HCEC 1CT (cell line): ENCODE measurements around the gene NHEJ1.

Source experiments
- DNase-seq: peaks from one replicate; pipeline ENCODE4 v3.0.0-alpha.2; 2017

Gene NHEJ1

GRCh38 chr2:219165058-219165911 is 4.7 kb upstream of the NHEJ1 start:
- DNase-seq: no peak

DNA sequence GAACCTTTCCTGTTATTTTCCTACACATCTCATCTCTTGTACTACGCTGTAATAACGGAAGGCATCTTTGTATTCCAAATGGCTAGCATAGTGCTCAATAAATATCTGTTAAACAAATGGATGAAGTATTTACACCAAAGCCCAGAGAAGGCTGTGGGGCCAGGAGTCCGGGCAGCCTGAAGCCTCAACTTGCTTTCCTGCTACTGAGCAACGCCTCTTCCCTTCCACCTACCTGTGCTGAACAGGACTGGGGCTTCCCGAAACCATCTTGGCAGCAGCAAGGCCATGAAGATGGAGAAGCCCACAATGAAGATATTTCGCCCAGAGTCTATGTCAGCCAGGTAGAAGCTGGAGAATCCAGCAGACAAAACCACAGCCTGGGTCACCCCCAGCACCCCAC is 2.5 kb upstream of the NHEJ1 start:
- no peak for DNase-seq

- DNase-seq: no peak
Observed at GRCh38 chr2:219161097-219161496, 482 bp upstream of the NHEJ1 start.

- peak; percentile 3 for DNase-seq
Observed at GRCh38 chr2:219159771-219160185, 837 bp downstream of the NHEJ1 start.

DNA sequence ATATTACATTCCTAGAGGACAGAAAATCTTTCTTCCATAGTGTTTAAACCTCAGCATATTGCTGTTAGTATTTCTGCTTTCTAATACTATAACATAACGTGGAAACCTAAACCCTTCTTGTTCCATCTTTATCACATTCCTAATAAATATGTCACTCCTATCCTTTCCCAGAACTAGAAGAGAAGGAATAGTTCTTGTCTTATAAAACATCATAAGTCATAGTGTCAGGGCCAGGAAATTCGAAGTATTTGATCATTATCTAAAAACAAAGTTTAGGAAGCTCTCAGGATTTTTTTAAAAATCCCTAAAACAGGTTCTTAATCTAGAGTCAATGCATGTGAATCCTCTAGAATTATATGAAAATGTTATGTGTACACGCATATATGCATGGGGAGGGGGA is 2.0 kb downstream of the NHEJ1 start:
- DNase-seq: peak; percentile 23

DNA sequence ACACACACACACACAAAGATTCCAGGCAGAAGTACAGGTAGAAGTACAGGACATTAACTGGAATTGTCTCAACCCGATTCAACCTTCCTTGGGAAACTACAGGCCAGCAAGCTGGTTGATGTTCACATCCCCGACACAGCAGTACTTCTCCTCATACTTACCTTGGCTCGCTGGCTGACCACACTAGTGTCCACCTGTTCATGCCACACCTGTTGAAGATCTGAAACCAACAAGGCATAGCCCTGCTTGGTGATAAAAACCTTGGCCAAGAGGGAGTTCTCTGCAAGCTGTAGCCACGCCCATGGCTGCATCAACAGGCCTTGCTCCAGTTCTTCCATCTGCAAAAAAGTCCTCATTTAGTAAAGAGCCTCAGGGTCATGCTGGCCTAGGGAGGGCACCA is 2.6 kb downstream of the NHEJ1 start:
- DNase-seq: no peak

- no peak for DNase-seq
Observed at GRCh38 chr2:219157396-219157795, 3.2 kb downstream of the NHEJ1 start.

DNA sequence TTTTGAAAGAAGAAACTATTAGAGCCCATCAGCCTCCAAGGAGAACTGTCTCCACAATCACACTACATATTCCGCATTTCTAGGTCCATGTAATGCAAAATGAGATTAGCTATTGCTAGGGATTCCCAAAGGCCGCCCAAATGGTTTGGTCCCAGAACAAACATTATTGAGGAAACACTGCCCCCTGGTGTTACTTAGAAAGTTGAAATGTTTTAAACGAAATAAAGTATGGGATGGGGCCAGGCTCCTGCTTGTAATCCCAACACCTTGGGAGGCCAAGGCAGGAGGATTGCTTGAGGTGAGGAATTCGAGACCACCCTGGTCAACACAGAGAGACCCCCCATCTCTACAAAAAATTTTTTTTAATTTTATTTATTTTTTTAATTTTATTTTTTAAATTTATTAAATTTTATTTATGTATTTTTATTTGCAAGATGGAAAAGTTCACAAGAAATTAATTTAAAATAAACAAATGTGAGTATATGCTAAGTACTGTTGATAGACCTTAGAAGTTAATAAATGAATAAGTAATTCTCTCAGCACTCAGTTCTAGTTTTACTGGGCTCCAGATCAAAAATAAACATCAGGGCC is 5.5 kb downstream of the NHEJ1 start:
- DNase-seq: peak; percentile 68

DNA sequence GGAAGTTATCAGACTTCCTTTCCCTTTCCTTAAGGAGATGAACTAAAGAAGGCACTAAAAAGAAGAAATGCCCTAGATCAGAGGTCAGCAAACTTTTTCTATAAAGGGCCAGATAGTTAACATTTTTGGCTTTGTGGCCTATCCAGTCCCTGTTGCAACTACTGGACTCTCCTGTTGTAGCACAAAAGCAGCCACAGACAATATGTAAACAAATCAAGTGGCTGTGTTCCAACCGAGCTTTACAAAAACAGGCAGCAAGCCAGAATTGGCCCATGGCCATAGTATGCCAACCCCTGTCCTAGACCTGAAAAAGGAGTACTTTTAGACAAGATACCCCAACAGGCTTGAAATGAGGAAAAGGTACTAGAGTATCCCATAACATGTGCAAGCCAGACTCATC is 10.9 kb downstream of the NHEJ1 start:
- DNase-seq: peak; percentile 23

- DNase-seq: peak; percentile 90
Observed at GRCh38 chr2:219142329-219142728, 18.3 kb downstream of the NHEJ1 start.

- DNase-seq: no peak
Observed at GRCh38 chr2:219140722-219141121, 19.9 kb downstream of the NHEJ1 start.

GRCh38 chr2:219133976-219134375 is 26.6 kb downstream of the NHEJ1 start:
- DNase-seq: no peak

DNA sequence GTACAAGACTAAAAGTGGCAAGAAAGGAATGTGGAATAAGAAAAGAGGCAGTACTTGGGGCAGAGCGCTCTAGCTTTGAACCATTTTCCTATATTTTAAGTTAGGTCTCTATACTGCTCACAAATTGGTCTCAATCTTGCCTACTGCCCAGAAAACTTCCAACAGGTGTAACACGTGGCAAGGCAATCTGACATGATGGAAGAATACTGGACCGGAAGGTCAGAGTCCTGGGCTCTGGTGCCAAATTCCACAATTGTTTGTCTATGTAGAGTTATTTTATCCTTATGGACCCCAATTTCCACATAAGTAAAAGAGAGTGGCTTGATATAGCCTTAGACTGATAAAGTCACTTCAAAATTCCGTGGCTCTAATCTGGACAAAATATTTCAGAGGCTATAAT is 28.9 kb downstream of the NHEJ1 start:
- no peak for DNase-seq

DNA sequence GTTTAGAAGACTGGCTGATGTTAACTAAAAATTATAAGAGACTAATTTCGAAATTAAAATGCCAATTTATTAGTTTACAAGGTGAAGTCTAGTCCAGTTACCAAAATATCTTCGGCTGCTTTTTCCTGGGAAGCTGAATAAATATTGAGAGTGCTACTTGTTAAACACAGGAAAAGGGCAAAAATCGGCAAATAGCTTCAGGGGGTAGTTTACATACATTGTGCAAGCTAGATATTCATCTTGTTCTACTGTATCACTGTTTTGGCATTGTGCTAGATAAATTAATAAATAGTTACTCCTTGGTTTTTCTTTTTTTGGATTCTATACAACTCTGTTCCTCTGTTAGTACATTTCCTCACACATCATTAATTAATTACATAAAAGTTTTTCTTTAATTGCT is 29.3 kb downstream of the NHEJ1 start:
- DNase-seq: no peak

DNA sequence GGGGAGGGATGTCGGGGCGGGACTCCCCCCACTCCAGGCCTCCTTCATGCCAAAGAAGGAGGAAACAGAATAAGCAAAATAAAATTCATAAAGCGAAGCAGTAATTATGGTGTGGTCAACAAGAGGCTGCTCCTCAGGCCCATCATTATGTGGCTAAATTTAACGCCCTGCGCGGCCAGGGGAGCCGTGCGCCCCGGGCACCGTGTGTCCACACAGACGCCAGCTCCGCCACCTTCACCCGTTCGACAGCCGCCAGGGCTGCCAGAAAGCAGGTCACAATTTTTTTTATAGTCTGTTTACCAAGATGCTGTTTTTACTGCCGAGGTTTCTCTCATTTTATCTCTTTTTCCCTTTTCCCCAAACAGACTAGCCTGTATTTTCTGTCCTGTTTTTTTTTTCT is 31.0 kb downstream of the NHEJ1 start:
- DNase-seq: no peak

- no peak for DNase-seq
Observed at GRCh38 chr2:219128396-219128795, 32.2 kb downstream of the NHEJ1 start.

DNA sequence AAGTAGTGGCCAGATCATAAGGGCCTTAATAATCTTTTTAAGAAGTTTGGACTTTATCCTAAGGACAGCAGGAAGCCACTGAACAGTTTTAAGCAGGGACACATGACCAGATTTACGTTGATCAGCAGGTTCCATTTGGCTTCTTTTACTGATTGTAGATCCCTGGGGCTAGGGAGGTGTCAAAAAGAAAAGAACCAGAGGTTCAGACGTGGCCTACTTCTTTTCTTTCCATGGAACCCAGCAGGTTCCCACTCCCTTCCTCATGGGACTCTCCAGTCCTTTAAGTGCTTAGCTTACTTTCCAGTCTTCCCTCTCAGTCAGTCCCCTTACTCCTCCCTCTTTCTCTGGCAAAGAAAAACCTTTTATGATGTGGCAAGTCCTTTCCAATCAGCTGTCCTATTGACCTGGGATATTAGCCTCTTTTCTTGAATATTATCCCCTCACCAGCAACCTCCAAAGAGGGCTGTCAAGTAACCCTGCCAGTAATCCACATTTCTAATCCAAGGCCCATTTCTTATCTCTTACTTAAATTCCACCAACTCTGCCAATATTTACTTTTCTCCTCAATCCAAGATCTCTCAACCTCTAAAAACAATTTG is 33.5 kb downstream of the NHEJ1 start:
- no peak for DNase-seq

DNA sequence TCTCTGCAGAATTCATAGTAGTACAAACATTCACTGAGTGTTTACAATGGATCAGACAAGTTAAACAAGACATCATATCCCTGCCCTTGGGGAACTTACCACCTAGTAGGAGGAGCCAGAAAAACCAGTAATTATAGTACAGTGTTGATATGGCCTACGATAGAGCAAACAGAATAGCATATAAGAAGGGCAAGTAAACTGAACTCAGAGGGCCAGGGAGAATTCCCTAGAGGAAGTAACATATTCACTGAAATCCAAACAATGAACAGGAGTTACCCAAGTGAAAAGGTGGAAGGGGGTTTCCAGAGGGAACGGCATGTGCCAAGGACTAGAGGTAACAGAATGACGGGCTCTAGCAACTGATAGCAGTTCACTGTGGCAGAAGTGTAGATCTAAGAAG is 34.1 kb downstream of the NHEJ1 start:
- no peak for DNase-seq

GRCh38 chr2:219125886-219126270 is 34.7 kb downstream of the NHEJ1 start:
- DNase-seq: no peak

DNA sequence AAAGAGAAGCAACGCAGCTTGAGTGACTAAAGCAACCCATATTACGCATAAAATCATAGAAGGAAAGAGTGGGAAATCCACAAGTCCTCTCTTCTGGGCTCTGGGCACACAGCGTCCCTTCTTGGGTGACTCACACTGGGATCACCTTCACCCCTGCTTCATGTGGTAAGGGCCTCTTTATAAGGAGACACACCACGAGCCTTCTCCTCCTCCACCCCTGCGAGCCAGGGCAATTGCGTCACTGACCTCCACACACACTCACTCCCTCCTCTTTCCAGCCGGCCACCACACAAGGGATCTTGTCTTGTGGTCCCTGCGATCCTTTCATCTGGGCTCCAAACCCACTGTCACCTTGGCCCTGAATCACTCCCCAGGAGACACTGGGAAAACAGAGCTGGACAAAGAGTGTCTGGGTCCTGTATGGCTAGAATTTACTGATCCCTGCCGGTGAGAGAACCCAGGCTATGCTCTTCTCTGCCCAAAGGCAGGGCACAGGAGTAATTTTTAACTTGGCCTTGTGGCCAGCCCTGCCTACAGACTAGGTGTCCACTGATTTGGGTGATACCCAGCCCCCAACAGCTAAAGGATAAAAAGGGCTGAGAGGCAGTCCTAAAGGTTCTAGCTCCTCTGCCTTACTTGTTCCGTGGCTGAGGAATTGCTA is 35.3 kb downstream of the NHEJ1 start:
- DNase-seq: peak; percentile 99

GRCh38 chr2:219124381-219125110 is 36.1 kb downstream of the NHEJ1 start:
- DNase-seq: peak; percentile 51

GRCh38 chr2:219123356-219124135 is 37.1 kb downstream of the NHEJ1 start:
- no peak for DNase-seq
